GM18499 (cell line): ENCODE results near the gene C5orf46.
"Not testable (repeated sequence)": the region's sequence is repeated elsewhere in the genome, so short reads cannot be mapped to it uniquely, and the experiment has no call there.

ENCODE experiments used
- ATAC-seq: cut with Tn5 transposase; IDR thresholded peaks from one replicate; pipeline ENCODE4 v1.9.1; 2021; ENCODE audit warnings: moderate number of reproducible peaks; ENCODE audit not compliant: insufficient read depth, unreplicated experiment

The C5orf46 gene

DNA sequence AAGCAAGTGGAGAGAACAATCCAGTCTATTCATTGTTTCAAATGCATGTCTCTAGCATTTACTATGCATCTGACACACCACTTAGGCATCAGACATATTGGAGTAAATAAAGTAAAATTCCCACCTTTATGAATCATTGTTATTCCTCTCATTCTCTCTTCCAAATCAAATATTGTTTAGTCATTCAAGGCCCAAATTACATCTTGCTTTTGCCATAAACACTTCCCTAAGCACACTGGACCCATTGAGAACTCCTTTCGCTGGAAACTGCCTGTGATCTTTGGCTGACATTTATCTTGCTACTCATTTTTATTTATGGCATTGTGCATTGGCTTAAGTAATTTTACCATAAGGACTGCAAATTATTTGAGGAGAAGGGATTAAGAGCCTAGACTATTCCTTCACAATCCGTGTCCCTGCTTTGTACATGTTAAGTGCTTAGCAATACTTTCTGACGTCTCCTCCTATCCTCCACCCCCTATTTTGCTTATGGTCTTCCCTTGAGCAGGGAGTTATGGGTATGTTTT is 7.4 kb downstream of the C5orf46 start:
- no peak for ATAC-seq

DNA sequence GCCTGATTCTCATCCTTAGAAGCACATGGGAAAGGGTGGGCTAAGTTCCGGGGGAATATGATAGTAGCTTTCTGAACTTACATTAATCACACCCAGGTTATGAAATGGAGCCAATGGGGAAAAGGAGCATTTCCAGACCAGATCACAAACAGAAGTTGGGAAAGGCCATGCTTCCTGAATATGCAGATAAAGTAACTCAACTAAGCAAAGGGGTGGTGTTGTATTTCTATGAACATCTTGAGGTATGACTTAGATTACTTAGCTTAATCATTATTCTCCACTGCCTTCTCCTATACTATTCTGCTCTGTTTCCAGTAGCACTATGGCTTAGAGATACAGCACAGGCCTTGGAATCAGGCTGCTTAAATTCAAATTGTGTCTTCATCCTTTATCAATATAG is 10.5 kb downstream of the C5orf46 start:
- no peak for ATAC-seq

DNA sequence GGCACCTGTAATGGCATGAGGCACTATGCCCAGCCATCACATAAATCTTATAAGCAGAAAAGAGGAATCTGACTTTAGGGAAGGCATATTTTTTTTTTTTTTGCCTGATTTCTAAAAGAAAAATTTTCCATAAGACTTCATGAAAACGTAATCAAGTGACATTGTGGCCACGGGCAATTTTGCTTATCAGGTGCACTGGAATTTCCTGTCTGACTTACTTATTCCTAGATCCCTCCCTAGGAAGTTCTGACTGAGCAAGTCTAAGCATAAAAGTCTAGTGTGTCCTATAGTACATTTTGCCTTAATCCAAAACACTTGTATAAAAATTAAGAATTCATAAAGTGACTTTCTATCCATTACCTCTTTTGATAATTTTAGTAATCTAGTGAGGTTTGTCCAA is 12.5 kb downstream of the C5orf46 start:
- ATAC-seq: no peak

- ATAC-seq: no peak
These were observed 13.5 kb downstream of the C5orf46 start for GRCh38 chr5:147892696-147893296.

DNA sequence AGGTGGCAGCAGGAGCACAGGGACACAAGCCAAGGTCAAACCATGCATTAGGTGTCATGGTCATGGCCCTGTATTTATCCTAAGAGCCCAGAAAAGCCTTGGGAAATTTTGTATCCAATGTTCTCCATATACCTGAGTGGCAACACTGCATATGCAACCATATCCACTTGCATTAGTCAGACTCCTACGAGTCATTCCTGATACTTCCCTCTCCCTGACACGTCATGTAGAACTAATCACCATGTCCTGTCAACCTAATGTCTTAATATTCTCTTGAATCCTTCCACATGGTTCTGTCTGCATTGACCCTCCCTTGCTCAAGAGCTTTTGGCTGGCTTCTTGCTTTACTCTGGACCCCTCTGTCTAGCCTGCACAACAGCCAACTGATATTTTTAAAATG is 18.4 kb downstream of the C5orf46 start:
- no peak for ATAC-seq

GRCh38 chr5:147887026-147887627 is 19.2 kb downstream of the C5orf46 start:
- ATAC-seq: no peak

GRCh38 chr5:147882586-147883313 is 23.6 kb downstream of the C5orf46 start:
- ATAC-seq: no peak

DNA sequence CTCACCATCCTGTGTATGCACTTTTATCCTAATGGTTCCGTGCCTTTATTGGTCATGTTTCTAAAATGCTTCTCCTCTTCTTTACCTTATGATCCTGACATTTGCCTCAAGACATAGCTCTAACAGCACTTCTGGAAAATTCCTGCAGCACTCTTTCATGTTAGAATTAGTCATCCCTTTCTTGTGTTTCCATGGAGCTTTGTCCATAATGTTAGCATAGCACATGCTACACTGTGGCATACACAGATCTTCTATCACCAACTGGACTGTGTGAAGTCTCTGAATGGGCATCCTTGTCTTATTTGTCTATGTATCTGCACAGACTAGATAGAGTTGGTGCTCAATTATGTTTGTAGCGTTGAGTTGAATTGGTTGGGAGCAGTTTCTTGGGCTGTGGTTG is 25.9 kb downstream of the C5orf46 start:
- no peak for ATAC-seq

GRCh38 chr5:147879784-147880183 is 26.6 kb downstream of the C5orf46 start:
- ATAC-seq: no peak

GRCh38 chr5:147878066-147878759 is 28.1 kb downstream of the C5orf46 start, which contains the start of gene SCGB3A2:
SCGB3A2 (plus strand) TSS chr5:147878711; CDS start chr5:147878804, 93 bp downstream.
- no peak for ATAC-seq

GRCh38 chr5:147876626-147877025 is 29.7 kb downstream of the C5orf46 start:
- ATAC-seq: no peak

GRCh38 chr5:147876141-147876540 is 30.2 kb downstream of the C5orf46 start:
- ATAC-seq: no peak

- ATAC-seq: no peak
These were observed 31.4 kb downstream of the C5orf46 start for GRCh38 chr5:147874910-147875367.

DNA sequence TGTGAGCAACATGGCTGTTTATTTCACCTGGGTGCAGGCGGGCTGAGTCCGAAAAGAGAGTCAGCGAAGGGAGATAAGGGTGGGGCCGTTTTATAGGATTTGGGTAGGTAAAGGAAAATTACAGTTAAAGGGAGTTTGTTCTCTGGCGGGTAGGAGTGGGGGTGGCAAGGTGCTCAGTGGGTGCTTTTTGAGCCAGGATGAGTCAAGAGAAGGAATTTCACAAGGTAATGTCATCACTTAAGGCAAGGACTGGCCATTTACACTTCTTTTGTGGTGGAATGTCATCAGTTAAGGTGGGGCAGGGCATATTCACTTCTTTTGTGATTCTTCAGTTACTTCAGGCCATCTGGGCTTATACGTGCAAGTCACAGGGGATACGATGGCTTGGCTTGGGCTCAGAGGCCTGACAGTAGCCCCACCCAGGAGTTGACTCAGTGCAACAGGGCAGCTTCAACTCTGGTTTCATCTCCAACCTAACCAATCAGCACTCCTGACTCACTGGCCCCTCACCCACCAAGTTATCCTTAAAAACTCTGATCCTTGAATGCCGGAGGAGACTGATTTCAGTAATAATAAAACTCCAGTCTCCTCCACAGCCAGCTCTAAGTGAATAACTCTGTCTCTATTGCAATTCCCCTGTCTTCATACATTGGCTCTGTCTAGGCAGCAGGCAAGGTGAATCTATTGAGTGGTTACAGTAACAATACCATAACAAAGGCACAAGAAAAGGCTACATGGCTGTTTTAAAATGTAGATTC is 32.0 kb downstream of the C5orf46 start:
- ATAC-seq: not testable (repeated sequence)

DNA sequence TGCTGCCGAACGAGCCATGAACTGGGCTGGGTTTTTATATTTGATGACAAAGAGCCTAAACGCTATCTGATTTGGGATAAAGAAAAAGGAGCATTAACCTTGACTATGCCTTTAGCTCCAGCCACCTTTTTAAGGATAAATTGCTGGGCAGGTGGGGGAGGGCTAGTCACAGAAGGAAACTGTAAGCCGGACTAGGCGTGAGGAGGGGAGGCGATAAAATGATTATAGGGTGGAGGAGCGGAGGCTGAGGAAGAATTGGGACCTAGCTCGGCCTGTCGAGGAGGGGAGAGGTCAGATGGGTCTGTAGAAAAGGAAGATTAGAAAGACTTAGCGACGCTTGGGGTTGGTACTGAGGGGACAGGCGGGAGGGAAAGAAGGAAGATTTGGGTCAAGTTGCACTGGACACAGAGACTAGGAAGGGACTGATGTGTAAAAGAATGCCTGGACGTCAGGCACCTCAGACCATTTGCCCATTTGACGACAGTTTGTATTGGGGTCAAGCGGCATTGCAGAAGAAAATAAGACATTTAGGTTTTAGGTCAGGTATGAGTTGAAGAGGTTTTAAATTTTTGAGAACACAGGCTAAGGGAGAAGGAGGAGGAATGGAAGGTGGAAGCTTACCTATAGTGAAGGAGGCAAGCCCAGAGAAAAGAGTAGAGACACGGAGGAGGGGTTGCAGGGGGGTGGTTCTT is 33.4 kb downstream of the C5orf46 start:
- not testable (repeated sequence) for ATAC-seq

- ATAC-seq: not testable (repeated sequence)
These were observed 34.3 kb downstream of the C5orf46 start for GRCh38 chr5:147871980-147872549.

GRCh38 chr5:147869892-147870291 is 36.4 kb downstream of the C5orf46 start:
- ATAC-seq: not testable (repeated sequence)

DNA sequence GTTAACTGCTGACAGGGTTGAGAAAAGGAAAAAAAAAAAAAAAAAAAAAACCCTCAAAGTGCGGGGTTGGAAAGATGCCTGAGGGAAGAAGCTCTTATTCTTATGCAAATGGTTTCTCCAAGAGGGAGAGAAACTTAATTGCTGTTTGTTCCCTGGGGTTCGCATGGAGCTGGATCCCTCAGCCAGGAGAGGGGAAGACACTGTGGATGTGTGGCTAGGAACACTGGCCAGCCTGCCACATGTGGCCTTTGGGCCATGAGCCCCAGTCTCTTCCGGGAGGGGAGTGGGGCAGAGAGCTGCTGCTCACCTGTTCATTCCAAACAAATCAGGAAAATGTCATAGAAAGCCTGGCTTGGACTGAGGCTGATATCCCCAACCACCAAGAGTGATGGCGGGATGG is 37.2 kb downstream of the C5orf46 start:
- no peak for ATAC-seq
